ENCODE measurements around the gene OTULIN.

Gene OTULIN

GRCh38 chr5:14744296-14745187 is 80.0 kb downstream of the OTULIN start:
- DNase-seq, result no peak

- no peak for DNase-seq
Measured at GRCh38 chr5:14745188-14745563, 80.7 kb downstream of the OTULIN start.

- no peak for DNase-seq
Measured at GRCh38 chr5:14745753-14746152, 81.2 kb downstream of the OTULIN start.

- DNase-seq, result no peak
Measured at GRCh38 chr5:14748180-14748900, 83.8 kb downstream of the OTULIN start.
